GM21619 (cell line): Measurements from ENCODE around the gene PITPNM2.
"Not testable (repeated sequence)": the region's sequence is repeated elsewhere in the genome, so short reads cannot be mapped to it uniquely, and the experiment has no call there.

Experiments
- ATAC-seq: cut with Tn5 transposase; IDR thresholded peaks from one replicate; pipeline ENCODE4 v1.9.1; 2021; ENCODE audit not compliant: unreplicated experiment

The PITPNM2 gene

DNA sequence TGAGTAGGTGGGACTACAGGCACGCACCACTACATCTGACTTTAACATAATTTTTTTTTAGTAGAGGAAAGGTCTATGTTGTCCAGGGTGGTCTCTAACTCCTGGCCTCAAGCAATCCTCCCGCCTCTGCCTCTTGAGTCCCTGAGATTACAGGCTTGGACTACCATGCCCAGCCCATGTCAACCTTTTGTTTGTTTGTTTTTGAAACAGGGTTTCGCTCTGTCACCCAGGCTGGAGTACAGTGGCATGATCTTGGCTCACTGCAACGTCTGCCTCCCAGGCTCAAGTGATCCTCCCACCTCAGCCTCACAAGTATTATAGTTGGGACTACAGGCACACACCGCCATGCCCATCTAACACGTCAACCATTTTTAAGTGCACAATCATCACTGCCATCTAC lies 29.2 kb downstream of the PITPNM2 start:
- ATAC-seq, result no peak

- ATAC-seq, result peak; percentile 33
Measured at GRCh38 chr12:123120452-123121166, 30.3 kb downstream of the PITPNM2 start.

DNA sequence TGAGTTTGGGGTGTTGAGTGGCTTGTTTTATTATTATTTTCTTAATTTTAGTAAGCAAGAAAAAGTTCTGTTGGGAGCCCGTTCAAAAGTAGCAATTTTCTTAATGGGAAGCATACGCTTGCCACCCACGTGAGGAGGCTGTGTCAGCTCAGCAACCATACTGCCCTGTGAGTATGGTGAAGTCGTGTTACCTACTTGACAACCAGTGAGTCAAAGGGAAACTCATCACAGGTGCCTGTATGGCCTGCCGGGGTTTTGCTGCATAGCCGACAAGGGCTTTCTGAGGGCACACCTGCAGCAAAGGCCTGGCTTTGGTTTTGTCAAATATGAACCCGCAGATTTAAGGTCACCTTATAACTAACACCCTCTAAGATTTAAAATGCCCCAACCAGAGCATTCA lies 31.1 kb downstream of the PITPNM2 start:
- ATAC-seq, result peak; percentile 78

GRCh38 chr12:123118497-123118896 lies 32.4 kb downstream of the PITPNM2 start:
- no peak for ATAC-seq

- no peak for ATAC-seq
Measured at GRCh38 chr12:123115409-123116121, 35.3 kb downstream of the PITPNM2 start.

DNA sequence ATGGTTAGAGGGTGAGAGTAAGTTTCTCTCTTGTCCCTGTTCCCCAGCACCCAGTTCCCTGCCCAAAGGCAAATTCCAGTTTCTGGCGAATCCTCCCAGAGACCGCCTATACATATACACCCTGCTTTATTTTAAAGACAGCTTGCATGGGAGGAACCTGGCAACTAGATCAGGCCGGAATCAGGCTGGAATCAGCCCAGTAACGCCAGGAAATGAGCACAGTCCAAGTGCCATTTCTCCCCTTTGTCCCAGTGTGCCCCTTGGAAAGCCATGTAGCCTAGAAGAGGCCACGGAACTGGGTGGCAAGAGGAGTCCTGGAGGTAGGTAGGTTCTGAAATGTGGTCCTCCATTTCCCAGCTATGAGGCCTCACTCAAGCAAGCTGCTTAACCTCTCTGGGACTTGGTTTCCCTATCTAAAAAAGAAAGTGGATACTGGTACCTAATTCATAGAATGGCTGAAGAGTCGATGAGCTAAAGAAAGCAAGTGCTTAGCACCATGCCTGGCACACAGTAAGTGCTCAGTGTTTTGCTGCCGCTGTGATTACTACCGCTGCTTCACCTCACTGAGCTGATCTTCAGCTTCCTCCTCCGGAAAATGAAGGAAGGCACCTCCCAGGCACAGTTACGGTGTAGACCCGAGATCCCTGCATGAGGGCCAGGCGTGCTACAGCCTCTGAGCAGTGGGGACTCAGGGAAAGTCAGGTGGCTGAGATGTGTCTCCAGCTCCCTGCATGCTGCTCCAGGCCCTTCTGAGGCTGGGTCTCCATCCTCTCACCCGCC lies 36.4 kb downstream of the PITPNM2 start:
- no peak for ATAC-seq

DNA sequence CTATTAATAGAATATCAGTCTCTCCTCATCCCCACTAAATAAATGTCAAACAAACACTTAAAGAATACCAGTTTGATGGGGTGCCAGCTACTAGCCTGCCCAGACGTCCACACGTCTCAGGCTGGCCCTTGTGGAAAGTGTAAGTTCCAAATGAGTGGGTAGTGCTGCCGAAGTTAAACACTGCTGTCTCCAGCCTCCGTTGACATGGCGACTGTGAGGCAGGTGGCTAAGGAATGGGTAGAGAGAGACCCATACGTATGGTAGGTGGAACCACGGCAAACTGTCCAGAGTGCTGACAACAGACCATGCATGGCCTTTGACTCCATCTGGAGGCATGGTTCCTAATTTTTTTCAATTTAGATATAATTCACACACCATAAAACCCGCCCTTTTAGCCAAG lies 37.9 kb downstream of the PITPNM2 start:
- ATAC-seq, result no peak

DNA sequence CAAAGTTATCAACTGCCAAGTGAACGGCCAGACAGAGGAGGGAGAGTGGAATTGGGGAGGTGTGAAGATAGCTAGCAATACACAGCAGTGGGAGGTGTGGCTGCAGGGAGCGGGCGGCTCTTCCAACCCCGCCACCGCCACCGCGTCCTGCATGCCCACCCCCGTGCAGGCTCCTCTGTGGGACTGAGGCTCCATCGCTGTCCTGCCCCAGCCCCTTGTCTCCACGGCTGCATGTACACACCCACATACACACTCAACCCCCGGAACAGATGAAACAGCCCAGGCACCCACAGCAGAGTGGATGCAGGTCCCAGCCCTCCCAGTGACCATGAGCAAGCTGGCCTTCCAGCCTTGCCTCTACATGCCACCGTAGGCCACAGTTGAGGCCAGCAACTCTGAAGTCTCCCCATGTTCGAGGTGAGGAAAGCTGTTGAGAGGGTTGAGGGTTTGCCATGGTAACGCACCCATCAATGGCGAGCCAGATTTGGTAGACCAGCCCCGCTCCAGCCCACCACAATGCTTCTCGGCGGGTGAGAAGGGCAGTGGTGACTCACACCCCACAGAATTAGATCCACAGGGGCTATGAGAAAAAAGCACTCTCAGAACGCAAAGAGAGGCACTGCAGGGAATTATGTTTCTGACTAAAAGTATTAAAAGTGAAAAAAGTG lies 39.3 kb downstream of the PITPNM2 start:
- ATAC-seq, result no peak

GRCh38 chr12:123109319-123109772 lies 41.5 kb downstream of the PITPNM2 start:
- no peak for ATAC-seq

DNA sequence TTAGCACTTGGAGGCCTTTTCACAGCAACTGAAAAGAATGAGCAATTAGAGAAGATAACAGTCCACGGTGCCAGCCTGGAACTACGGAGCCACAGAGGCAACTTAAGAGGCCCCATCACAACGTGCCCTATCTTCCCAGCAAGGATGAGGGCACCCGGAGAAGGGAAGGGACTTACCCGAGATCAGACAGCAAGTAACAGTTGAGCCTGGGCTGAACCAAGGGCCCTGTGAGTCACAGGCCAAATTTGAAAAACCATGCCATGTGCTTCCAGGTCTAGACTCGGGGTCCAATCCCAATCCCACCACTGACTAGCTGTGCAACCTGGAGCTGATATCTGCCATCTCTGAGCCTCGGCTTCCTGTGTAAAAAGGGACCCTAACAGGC lies 42.2 kb downstream of the PITPNM2 start:
- ATAC-seq, result no peak

DNA sequence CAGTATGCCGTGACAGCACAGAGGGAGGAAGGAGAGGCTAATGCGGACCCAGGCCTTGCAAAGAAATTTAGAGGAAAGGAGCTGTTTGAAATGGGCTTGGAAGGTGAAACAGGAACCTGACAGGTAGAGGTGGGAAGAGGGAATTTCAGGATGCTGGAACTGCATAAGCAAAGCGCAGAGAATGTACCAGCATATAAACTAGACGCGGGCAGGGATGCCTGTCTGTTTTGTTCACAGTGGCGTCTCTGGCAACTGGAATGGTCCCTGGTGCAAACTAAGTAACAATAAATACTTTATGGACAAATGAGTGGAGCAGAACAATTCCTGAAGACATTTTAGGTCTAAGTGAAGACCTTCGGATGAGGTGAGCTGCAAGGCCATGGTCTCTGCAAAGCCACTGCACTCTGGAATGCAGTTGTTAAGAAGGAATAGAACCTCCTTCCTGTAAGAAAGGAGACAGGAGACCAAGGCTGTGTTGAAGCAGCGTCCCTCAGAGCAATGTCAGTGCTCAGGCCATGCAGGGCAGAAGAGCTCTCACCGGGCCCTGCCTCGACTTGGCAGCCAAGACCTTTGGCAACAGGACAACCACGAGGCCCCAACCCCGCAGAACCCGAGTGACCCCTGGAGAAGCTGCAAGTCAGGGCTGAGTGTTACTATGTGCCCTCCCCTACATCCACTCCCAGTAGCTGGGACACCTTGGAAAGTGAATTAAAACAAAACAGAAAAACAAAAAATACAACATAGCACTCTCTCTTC lies 42.8 kb downstream of the PITPNM2 start:
- ATAC-seq, result no peak

DNA sequence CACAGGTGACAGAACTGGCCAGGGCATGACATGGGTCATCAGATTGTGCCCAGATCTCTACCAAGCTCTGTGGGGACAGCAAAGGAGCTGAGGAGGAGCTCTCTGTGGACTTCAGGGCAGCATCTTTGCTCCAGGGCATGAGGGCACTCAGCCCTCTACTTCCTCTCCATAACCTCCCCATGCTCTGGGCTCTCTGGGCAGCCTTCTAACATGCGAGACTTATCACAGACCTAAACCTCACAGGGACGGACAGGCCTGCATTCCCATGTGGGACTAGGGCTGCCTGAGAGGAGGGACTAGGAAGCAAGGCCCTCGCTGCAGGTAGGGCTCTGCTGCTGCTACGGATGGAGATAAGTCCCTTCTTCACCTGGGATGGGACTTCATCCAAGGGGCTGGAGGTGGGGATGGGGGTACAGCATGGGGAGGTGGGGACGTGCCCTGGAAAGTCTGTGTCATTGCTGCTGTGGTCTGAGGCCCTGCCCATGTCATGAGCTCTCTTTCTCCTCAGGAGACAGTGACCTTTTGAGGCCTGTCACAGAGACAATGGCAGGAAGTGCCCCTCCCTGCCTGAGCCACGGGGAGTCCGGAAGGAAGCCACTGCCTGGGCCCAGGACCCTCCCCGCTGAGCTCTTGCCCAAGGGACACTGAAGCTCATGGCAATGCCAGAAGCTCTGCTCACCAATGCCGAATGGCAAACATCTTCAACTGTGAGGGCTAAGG lies 44.1 kb downstream of the PITPNM2 start:
- ATAC-seq, result no peak

- no peak for ATAC-seq
Measured at GRCh38 chr12:123105211-123105826, 45.6 kb downstream of the PITPNM2 start.

DNA sequence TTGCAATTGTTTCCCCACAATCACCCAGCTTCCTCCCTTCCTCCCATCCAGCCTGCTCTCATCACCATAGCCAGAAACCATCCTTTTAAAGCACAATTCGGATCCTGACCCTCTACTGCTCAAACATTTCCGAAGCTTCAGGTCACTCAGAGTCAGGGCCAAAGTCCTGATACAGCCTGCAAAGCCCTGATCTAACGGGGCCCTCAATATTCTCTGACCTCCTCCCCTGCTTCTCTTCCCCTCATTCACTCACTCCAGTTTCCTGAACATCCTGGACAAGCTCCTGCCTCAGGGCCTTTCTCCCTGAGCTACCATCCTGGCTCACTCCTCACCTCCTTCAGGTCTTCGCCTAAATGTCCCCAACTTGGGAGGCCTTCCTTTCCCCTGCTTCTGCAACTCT lies 46.1 kb downstream of the PITPNM2 start:
- no peak for ATAC-seq

- ATAC-seq, result not testable (repeated sequence)
Measured at GRCh38 chr12:123104094-123104493, 46.8 kb downstream of the PITPNM2 start.

GRCh38 chr12:123102781-123103503 lies 47.9 kb downstream of the PITPNM2 start:
- ATAC-seq, result no peak

DNA sequence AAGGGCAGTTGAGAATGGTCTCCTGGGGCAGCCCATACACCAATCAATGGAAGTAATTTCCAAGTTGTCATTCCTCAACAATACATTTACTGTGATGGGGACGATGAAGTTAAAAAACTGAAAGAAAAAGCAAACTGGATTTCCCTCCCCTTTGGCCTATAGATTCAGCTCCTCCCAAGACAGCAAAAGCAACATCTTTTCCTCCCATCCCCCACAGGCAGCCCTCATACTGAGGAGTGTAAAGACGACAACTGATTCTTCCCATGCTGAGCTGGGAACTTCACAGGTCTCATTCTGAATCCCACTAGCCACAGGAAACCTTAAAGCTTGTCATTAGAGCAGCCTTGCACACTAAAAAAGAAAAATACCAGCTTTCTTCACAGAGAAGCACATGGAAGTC lies 48.5 kb downstream of the PITPNM2 start:
- no peak for ATAC-seq

- no peak for ATAC-seq
Measured at GRCh38 chr12:123101526-123101925, 49.4 kb downstream of the PITPNM2 start.
